Measurements from ENCODE around the gene RPS6KA5. TPM values are rescaled to one million over a fixed set of nuclear protein-coding genes. Genes with fewer than 3 reads are reported as not detected.
A peak's percentile ranks its signal among the peaks of the same experiment; 100 is the strongest.

The RPS6KA5 gene
- total RNA-seq, 1 donor from 2014 or later: 8.0 TPM

- Histone ChIP-seq H3K4me3 (no peak overlapping the region), H3K9me3 (no peaks in the 10 kb centered on the region), H3K4me1 (peaks cover 11% of the 10 kb centered on the region), H3K36me3 (no peaks in the 10 kb centered on the region), H3K27me3 (no peaks in the 10 kb centered on the region), H3K27ac (no peak overlapping the region)
- DNase-seq (no peak), ATAC-seq (no peak)
- intact Hi-C loops (cut with DNase I): no loop called here
- no peak for TF ChIP-seq CTCF (IDR thresholded peaks at IDR 0.05)
These were observed 251.5 kb downstream of the RPS6KA5 start for GRCh38 chr14:90808759-90809529.

- H3K9me3 ChIP-seq: no peaks in the 10 kb centered on the region
- no peak overlapping the region for H3K4me3 ChIP-seq
- no peak for DNase-seq
- no peak overlapping the region for H3K27ac ChIP-seq
- intact Hi-C loops (cut with DNase I): no loop called here
- no peaks in the 10 kb centered on the region for H3K27me3 ChIP-seq
- H3K36me3 ChIP-seq: no peaks in the 10 kb centered on the region
- no peak for ATAC-seq
- H3K4me1 ChIP-seq: peaks cover 11% of the 10 kb centered on the region
- TF ChIP-seq CTCF (IDR thresholded peaks at IDR 0.05): no peak
These were observed 253.4 kb downstream of the RPS6KA5 start for GRCh38 chr14:90807060-90807459.

GRCh38 chr14:90805662-90806540, 254.5 kb downstream of the RPS6KA5 start:
- peaks cover 11% of the 10 kb centered on the region for H3K4me1 ChIP-seq
- ATAC-seq (no peak), DNase-seq (no peak)

GRCh38 chr14:90805084-90805391, 255.4 kb downstream of the RPS6KA5 start:
- no peak for ATAC-seq
- Histone ChIP-seq H3K4me3 (no peak overlapping the region), H3K27me3 (no peaks in the 10 kb centered on the region), H3K9me3 (no peaks in the 10 kb centered on the region), H3K36me3 (no peaks in the 10 kb centered on the region), H3K27ac (no peak overlapping the region), H3K4me1 (peaks cover 11% of the 10 kb centered on the region)
- intact Hi-C loops (cut with DNase I): no loop called here
- DNase-seq: no peak
- no peak for TF ChIP-seq CTCF (IDR thresholded peaks at IDR 0.05)

More at GRCh38 chr14:90805662-90806540, 254.5 kb downstream of the RPS6KA5 start:
- Histone ChIP-seq H3K4me3 (no peak overlapping the region), H3K9me3 (no peaks in the 10 kb centered on the region), H3K36me3 (no peaks in the 10 kb centered on the region), H3K27me3 (no peaks in the 10 kb centered on the region), H3K27ac (no peak overlapping the region)
- intact Hi-C loops (cut with DNase I): no loop called here
- TF ChIP-seq CTCF (IDR thresholded peaks at IDR 0.05): no peak

- intact Hi-C loops (cut with DNase I): no loop called here
- DNase-seq (no peak), ATAC-seq (no peak)
- H3K36me3 ChIP-seq: no peaks in the 10 kb centered on the region
- no peaks in the 10 kb centered on the region for H3K27me3 ChIP-seq
- peaks cover 11% of the 10 kb centered on the region for H3K4me1 ChIP-seq
- no peak for TF ChIP-seq CTCF (IDR thresholded peaks at IDR 0.05)
- H3K27ac ChIP-seq: peak overlapping the region; percentile 34
- no peaks in the 10 kb centered on the region for H3K9me3 ChIP-seq
- H3K4me3 ChIP-seq: no peak overlapping the region
These were observed 256.0 kb downstream of the RPS6KA5 start for GRCh38 chr14:90804292-90805083.
